Small intestine (tissue), 16 donors: Measurements from ENCODE around the gene SOS1. TPM values are rescaled to one million over a fixed set of nuclear protein-coding genes. Genes with fewer than 3 reads are reported as not detected.
"Not testable (repeated sequence)": the region's sequence is repeated elsewhere in the genome, so short reads cannot be mapped to it uniquely, and the experiment has no call there.

ENCODE experiments used
- DNase-seq, 2 donors: peaks; one replicate each; pipeline versions ENCODE4 v3.0.0 to v3.0.0-alpha.2; 2013
- FAIRE-seq: peaks from 2 replicates; lab custom pipeline; 2012; peaks lifted over from hg19 to GRCh38; lab: Jason Lieb, UNC
- H3K27ac ChIP-seq, 3 donors: one replicate each; pipeline ENCODE4 v1.5.1; 2013; ENCODE audit warnings: low read length in 2 of 3, mild to moderate bottlenecking in 2 of 3, control low read depth in 1 of 3, inconsistent platforms in 1 of 3, low read depth in 1 of 3, moderate library complexity in 1 of 3
- H3K27me3 ChIP-seq, 3 donors: one replicate each; pipeline ENCODE4 v1.6.1; 2013; ENCODE audit warnings: low read length in 3 of 3, inconsistent platforms in 1 of 3; ENCODE audit not compliant: control insufficient read depth in 3 of 3, insufficient read depth in 3 of 3
- H3K36me3 ChIP-seq, 3 donors: one replicate each; pipeline ENCODE4 v1.6.1; 2013; ENCODE audit warnings: low read length in 3 of 3, inconsistent platforms in 1 of 3, low read depth in 1 of 3, mild to moderate bottlenecking in 1 of 3, moderate library complexity in 1 of 3; ENCODE audit not compliant: control insufficient read depth in 3 of 3, insufficient read depth in 2 of 3
- H3K4me1 ChIP-seq, 3 donors: one replicate each; pipeline ENCODE4 v1.6.1; 2013; ENCODE audit warnings: low read length in 2 of 3, inconsistent platforms in 1 of 3, low read depth in 1 of 3, mild to moderate bottlenecking in 1 of 3, moderate library complexity in 1 of 3; ENCODE audit not compliant: control insufficient read depth in 3 of 3, insufficient read depth in 2 of 3
- H3K4me3 ChIP-seq, 3 donors: one replicate each; pipeline ENCODE4 v1.5.1; 2013; ENCODE audit warnings: low read length in 3 of 3, control low read depth in 1 of 3, inconsistent platforms in 1 of 3, low read depth in 1 of 3, mild to moderate bottlenecking in 1 of 3, moderate library complexity in 1 of 3
- H3K9me3 ChIP-seq, 2 donors: one replicate each; pipeline ENCODE4 v1.6.1; 2013; ENCODE audit warnings: low read depth in 1 of 2, low read length in 1 of 2; ENCODE audit not compliant: control insufficient read depth in 2 of 2, insufficient read depth in 1 of 2
- WGBS, 3 donors: extraction: QIAGEN DNeasy Blood & Tissue Kit; methylation state at CpG; one replicate each; pipeline ENCODE4 v1.1.7; 2013; 5-methylcytosine and 5-hydroxymethylcytosine counted together
- long read RNA-seq, 10 donors: transcript quantifications; one replicate each; lab custom pipeline, GENCODE V29; 2026
- polyA plus RNA-seq, 4 donors: library from polyadenylated mRNA; stranded (reverse) in 3 of 4; unstranded in 1 of 4; fragments of 200-250 nt in 3 of 4; fragments of 120-200 nt in 1 of 4; gene quantifications; one replicate each; pipeline versions ENCODE4 v1.2.1 to v1.2.3, GENCODE V29; 2013
- donor health status: healthy with polysubstance abuse.
- donor health status: control.
- donor health status: control.
- donor health status: Bipolar disorder and iron deficiency.
- donor health status: healthy.

The SOS1 gene
- 10 to 100 TPM in 3 of 4 donors, 1 to 10 TPM in 1; 7.8 to 43.0 (median 14.3) TPM for polyA plus RNA-seq
- long read RNA-seq, donor 1: 0 reads
- long read RNA-seq, donor 2, partial matches to known transcripts: 0 of 1 reads
- long read RNA-seq, donor 2, other reads (novel, unspliced or antisense): 0 of 1 reads
- long read RNA-seq, donor 3, partial matches to known transcripts: 0 of 2 reads
- long read RNA-seq, donor 3, other reads (novel, unspliced or antisense): 0 of 2 reads
- long read RNA-seq, donor 4: 0 reads
- long read RNA-seq, donor 5: 0 reads
- long read RNA-seq, donor 6: 0 reads
- long read RNA-seq, donor 7: 0 reads
- long read RNA-seq, donor 8, partial matches to known transcripts: 0 of 1 reads
- long read RNA-seq, donor 8, other reads (novel, unspliced or antisense): 0 of 1 reads
- long read RNA-seq, donor 9, partial matches to known transcripts: 0 of 2 reads
- long read RNA-seq, donor 9, other reads (novel, unspliced or antisense): 0 of 2 reads
- long read RNA-seq, donor 10, transcript SOS1-206 (2 exons, 523 nt): major isoform, 5 of 12 reads
- long read RNA-seq, donor 10, partial matches to known transcripts: 6 of 12 reads
- long read RNA-seq, donor 10, other reads (novel, unspliced or antisense): 0 of 12 reads

DNA sequence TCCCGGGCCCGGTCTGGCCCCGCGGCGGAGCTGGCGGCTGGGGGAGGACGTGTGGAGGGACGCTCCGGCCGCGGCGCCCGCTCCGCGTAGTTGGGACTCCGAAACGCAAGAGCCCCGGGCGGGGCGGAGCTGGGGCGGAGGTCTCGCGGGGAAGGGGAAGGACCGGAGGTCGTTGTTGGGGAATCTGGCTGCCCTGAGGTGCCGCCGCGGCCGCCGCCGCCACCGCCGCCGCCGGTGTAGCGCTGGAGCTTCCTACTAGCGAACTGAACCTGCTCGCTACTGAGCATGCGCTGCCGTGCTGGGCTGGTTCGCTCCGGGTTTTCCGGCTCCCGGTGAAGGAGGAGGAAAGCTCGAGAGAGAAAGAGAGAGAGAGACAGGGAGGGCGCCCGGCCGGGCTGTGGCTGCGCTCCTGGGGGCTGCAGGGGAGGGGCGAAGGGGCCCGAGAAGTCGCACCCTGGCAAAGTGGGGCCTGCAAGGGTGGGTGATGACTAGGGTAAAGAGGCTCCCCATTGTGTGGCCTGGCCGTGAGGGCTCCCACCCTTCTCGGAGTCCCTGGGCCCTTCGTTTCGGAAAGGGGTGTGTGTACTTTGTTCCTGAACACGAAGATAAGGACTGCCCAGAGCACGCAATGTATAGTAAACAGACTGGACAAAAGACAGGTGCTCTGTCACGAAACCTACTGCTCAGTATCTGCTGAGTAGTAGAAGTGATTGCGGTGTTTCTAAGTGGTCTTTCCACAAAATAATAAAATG lies at the start of gene SOS1:
Gene SOS1, minus strand, starts transcription at position 281 of the 752 bp plus-strand sequence. CDS start 629 bp downstream, outside the sequence.
- Histone ChIP-seq H3K4me1 (peaks cover 7 to 46% (median 18%) of the 10 kb centered on the region in 3 donors), H3K9me3 (no peaks in the 10 kb centered on the region), H3K4me3 (peak within 1 kb of the TSS; percentile 65 to 85 (median 83)), H3K27ac (peak within 1 kb of the TSS; percentile 92 to 97 (median 94)), H3K36me3 (peaks cover 0 to 4% (median 0%) of the 10 kb centered on the region in 3 donors), H3K27me3 (no peaks in the 10 kb centered on the region)
- peak; percentile 96 to 98 for DNase-seq
- 1% methylated on average over 35 to 60 of the region's 60 CpGs for WGBS, 3 donors
- FAIRE-seq: no peak

DNA sequence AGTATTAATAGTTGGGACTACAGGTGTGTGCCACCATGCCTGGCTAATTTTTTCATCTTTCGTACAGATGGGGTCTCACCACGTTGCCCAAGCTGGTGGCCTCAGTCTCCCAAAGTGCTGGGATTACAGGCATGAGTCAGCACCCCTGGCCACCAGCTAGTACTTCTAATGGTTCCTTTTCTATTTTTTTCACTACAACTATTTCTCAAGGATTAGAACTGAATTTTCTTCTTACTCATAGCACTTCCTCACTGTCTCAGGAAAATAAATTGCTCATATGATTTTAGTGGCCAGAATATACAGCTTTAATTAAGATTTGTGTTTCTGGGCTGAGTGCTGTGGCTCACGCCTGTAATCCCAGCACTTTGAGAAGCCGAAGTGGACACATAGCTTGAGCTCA lies 43.2 kb upstream of the SOS1 start:
- H3K27ac ChIP-seq: no peak overlapping the region
- H3K4me3 ChIP-seq: no peak overlapping the region
- 83 to 91% (median 86%) methylated on average over 4 of the region's 4 CpGs for WGBS, 3 donors
- no peak for FAIRE-seq
- no peaks in the 10 kb centered on the region for H3K36me3 ChIP-seq
- H3K4me1 ChIP-seq: no peaks in the 10 kb centered on the region
- no peaks in the 10 kb centered on the region for H3K9me3 ChIP-seq
- no peak for DNase-seq
- no peaks in the 10 kb centered on the region for H3K27me3 ChIP-seq

DNA sequence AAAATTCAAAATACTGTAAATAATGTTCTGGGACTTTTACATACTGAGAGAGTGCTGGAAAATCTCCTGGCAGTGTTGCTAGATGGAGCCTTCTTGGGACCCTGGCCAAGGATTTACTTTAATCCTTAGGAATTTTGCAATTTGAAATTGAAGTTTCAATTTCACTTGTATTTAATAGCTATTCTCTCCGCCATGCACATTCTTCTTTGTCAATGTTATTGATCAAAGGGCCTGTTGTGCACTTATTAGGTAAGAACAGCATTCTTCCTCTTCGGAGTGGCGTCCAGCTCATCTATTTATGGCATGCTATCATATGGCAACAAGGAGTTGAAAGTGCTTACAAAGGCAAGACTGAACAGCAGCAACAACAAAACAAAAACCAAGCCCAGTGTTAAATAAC lies 40.1 kb upstream of the SOS1 start:
- WGBS, 3 donors: 58 to 82% (median 80%) methylated on average over 3 of the region's 3 CpGs
- no peak for FAIRE-seq
- no peak overlapping the region for H3K4me3 ChIP-seq
- no peaks in the 10 kb centered on the region for H3K36me3 ChIP-seq
- H3K27me3 ChIP-seq: no peaks in the 10 kb centered on the region
- H3K9me3 ChIP-seq: no peaks in the 10 kb centered on the region
- H3K27ac ChIP-seq: no peak overlapping the region
- no peaks in the 10 kb centered on the region for H3K4me1 ChIP-seq
- DNase-seq: no peak

DNA sequence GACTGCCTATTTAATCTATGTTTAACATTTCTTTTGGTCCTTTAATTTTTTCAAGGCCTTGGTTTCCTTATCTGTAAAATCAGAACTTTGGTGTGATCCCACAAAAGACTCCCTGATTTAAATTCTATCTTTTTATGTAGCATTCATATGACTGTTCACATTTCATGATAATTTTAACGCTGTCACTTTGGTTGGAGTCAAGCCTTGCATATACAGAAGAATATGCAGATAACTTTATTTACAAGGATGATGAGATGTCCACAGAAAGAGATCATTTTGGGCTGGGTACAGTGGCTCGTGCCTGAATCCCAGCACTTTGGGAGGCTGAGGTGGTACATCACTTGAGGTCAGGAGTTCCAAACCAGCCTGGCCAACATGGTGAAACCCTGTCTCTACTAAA lies 38.4 kb upstream of the SOS1 start:
- 88 to 100% (median 95%) methylated on average over 2 of the region's 2 CpGs for WGBS, 3 donors
- FAIRE-seq (no peak), DNase-seq (no peak)
- Histone ChIP-seq H3K27ac (no peak overlapping the region), H3K27me3 (no peaks in the 10 kb centered on the region), H3K4me3 (no peak overlapping the region), H3K36me3 (no peaks in the 10 kb centered on the region), H3K4me1 (no peaks in the 10 kb centered on the region), H3K9me3 (no peaks in the 10 kb centered on the region)

DNA sequence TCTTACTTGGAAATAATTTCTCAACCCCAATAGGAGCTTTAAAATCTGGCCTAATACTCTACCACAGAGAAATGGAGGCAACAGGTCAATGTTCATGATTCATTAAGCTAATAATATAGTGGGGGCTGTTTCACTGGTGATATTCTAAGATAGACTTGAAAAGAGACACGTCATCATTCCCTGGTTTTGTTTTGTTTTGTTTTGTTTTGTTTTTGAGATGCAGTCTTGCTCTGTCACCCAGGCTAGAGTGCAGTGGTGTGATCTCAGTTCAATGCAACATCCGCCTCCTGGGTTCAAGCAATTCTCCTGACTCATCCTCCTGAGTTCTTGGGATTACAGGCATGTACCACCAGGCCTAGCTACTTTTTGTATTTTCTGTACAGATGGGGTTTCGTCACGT lies 37.5 kb upstream of the SOS1 start:
- 88 to 89% (median 88%) methylated on average over 4 of the region's 4 CpGs for WGBS, 3 donors
- Histone ChIP-seq H3K27ac (no peak overlapping the region), H3K4me3 (no peak overlapping the region), H3K9me3 (no peaks in the 10 kb centered on the region), H3K27me3 (no peaks in the 10 kb centered on the region), H3K36me3 (no peaks in the 10 kb centered on the region), H3K4me1 (no peaks in the 10 kb centered on the region)
- DNase-seq (no peak), FAIRE-seq (no peak)

DNA sequence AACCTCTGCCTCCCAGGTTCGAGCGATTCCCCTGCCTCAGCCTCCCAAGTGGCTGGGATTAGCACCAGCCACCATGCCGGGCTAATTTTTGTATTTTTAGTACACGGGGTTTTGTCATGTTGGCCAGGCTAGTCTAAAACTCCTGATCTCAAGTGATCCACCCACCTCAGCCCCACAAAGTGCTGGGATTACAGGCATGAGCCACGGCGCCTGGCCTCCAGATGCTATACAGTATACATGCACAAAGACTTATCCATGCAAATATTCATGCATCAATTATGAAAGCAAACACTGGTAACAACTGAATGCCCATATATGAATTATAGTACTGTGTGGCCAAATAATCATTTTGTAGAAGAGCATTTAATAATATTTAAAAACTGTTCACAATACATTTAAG lies 36.0 kb upstream of the SOS1 start:
- H3K9me3 ChIP-seq: no peaks in the 10 kb centered on the region
- DNase-seq: no peak
- H3K27me3 ChIP-seq: no peaks in the 10 kb centered on the region
- no peak overlapping the region for H3K4me3 ChIP-seq
- H3K4me1 ChIP-seq: no peaks in the 10 kb centered on the region
- no peaks in the 10 kb centered on the region for H3K36me3 ChIP-seq
- no peak for FAIRE-seq
- H3K27ac ChIP-seq: no peak overlapping the region
- 91 to 95% (median 94%) methylated on average over 6 of the region's 6 CpGs for WGBS, 3 donors

DNA sequence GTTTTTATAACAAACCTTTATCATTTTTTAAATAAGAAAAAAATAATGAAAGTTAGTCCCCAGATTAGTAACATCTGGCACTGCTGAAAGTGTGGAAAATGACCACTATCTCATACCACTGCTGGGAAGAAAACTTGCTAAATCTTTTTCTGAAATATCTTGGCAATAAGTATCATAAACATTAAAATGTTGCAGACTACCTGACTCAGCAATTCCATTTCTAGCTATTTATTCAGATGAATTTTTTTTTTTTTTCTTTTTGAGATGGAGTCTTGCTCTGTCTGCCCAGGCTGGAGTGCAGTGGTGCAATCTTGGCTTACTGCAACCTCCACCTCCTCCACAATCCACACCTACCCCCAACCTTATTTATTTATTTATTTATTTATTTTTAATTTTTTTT lies 35.3 kb upstream of the SOS1 start:
- no peaks in the 10 kb centered on the region for H3K9me3 ChIP-seq
- DNase-seq (no peak), FAIRE-seq (no peak)
- no peaks in the 10 kb centered on the region for H3K27me3 ChIP-seq
- no peaks in the 10 kb centered on the region for H3K36me3 ChIP-seq
- no peak overlapping the region for H3K4me3 ChIP-seq
- H3K4me1 ChIP-seq: no peaks in the 10 kb centered on the region
- no peak overlapping the region for H3K27ac ChIP-seq

DNA sequence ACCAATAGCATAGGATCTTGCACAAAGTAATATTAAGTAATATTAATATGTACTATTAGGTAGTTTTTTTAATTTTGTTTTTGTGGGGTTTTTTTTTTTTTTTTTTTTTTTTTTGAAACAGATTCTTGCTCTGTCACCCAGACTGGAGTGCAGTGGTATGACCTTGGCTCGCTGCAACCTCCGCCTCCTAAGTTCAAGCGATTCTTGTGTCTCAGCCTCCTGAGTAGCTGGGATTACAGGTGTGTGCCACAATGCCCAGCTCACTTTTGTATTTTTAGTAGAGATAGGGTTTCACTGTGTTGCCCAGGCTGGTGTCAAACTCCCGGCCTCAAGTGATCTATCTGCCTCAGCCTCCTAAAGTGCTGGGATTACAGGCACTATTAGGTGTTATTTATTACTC lies 34.7 kb upstream of the SOS1 start:
- H3K27me3 ChIP-seq, DNase-seq, H3K9me3 ChIP-seq, H3K27ac ChIP-seq, H3K4me1 ChIP-seq, H3K36me3 ChIP-seq, H3K4me3 ChIP-seq, FAIRE-seq: not testable (repeated sequence)
- 93 to 99% (median 94%) methylated on average over 4 of the region's 4 CpGs for WGBS, 3 donors
